Esophagus muscularis mucosa (tissue), 4 donors: ENCODE measurements around the gene DCHS2. TPM values are rescaled to one million over a fixed set of nuclear protein-coding genes. Genes with fewer than 3 reads are reported as not detected.

Experiments used
- DNase-seq: peaks from one replicate; pipeline ENCODE4 v3.0.0-alpha.2; 2017; ENCODE audit errors: extremely low spot score
- H3K27ac ChIP-seq, 4 donors: fragments of 200-600 bp; sonication (generic); replicated peaks in 1 of 4; 1 replicate in 3 of 4; 2 replicates in 1 of 4; pipeline ENCODE4 v1.5.1; 2016 to 2019; ENCODE audit warnings: mild to moderate bottlenecking in 1 of 4
- H3K27me3 ChIP-seq, 4 donors: fragments of 200-600 bp; sonication (generic); one replicate each; pipeline versions ENCODE4 v1.5.1 to v1.6.0; 2016 to 2019
- H3K36me3 ChIP-seq, 4 donors: fragments of 200-600 bp; sonication (generic); one replicate each; pipeline ENCODE4 v1.5.1; 2016 to 2019
- H3K4me1 ChIP-seq, 4 donors: fragments of 200-600 bp; sonication (generic); one replicate each; pipeline ENCODE4 v1.5.1; 2016 to 2019
- H3K4me3 ChIP-seq, 4 donors: fragments of 200-600 bp; sonication (generic); 1 replicate in 2 of 4; 2 replicates in 2 of 4; pipeline ENCODE4 v1.5.1; 2016 to 2019; ENCODE audit warnings: mild to moderate bottlenecking in 4 of 4, moderate library complexity in 1 of 4
- H3K9me3 ChIP-seq, 4 donors: fragments of 200-600 bp; sonication (generic); 1 replicate in 3 of 4; 2 replicates in 1 of 4; pipeline ENCODE4 v1.5.1; 2016 to 2019
- CTCF ChIP-seq, 3 experiments: fragments of 200-600 bp in 2 of 3; fragments of 450-650 bp in 1 of 3; sonication (generic) in 2 of 3; IDR thresholded peaks; one replicate each; pipeline ENCODE4 v1.5.1; 2017 to 2019; ENCODE audit warnings: antibody characterized with exemption in 3 of 3, mild to moderate bottlenecking in 2 of 3, moderate library complexity in 1 of 3
- EP300 ChIP-seq: sonication (generic); formaldehyde crosslinking; IDR thresholded peaks from one replicate; pipeline ENCODE4 v1.6.1; 2017; ENCODE audit warnings: antibody characterized with exemption
- POLR2A ChIP-seq: fragments of 450-650 bp; IDR thresholded peaks from one replicate; pipeline ENCODE4 v1.6.1; 2017; ENCODE audit warnings: antibody characterized with exemption, moderate library complexity, mild to moderate bottlenecking, low read depth
- POLR2AphosphoS5 ChIP-seq, 2 donors: sonication (generic); formaldehyde crosslinking; IDR thresholded peaks; one replicate each; pipeline ENCODE4 v1.6.1; 2017; ENCODE audit warnings: antibody characterized with exemption in 2 of 2
- whole genome bisulfite sequencing: methylation state at CpG from one replicate; pipeline ENCODE4 v1.1.5; 2018; 5-methylcytosine and 5-hydroxymethylcytosine counted together
- intact Hi-C: fragments of 100-400 bp; cut with DNase I; formaldehyde crosslinking; loops from one replicate; pipeline ENCODE4 v1.15.1; 2023
- total RNA-seq, 4 donors: library from RNA; depleted of rRNA; stranded (reverse); fragments of >200 nt; gene quantifications; one replicate each; pipeline versions ENCODE4 v1.1.0 to v1.2.1, GENCODE V29; 2016

DCHS2 gene
- total RNA-seq: 1 to 10 TPM; 2.7 to 5.8 (median 3.2) TPM

- no peaks in the 10 kb centered on the region for H3K36me3 ChIP-seq
These were observed at the start of gene DCHS2 for GRCh38 chr4:154491341-154492271. DCHS2 (minus strand) TSS chr4:154491799; CDS start chr4:154491355, 444 bp downstream.

GRCh38 chr4:154534296-154534695, 42.7 kb upstream of the DCHS2 start:
- Histone ChIP-seq H3K4me1 (peaks cover 0 to 9% (median 3%) of the 10 kb centered on the region in 4 donors), H3K36me3 (peaks cover 18 to 41% (median 31%) of the 10 kb centered on the region in 4 donors), H3K27ac (no peak overlapping the region), H3K27me3 (no peaks in the 10 kb centered on the region), H3K4me3 (no peak overlapping the region), H3K9me3 (no peaks in the 10 kb centered on the region)
- intact Hi-C loops: no loop called here
- TF ChIP-seq POLR2AphosphoS5 (IDR thresholded peaks at IDR 0.05) (no peak), CTCF (IDR thresholded peaks at IDR 0.05) (no peak), POLR2A (no peak), EP300 (no peak)
- DNase-seq: no peak
- WGBS: 94% methylated on average over 1 of the region's 1 CpG

More at GRCh38 chr4:154491341-154492271, at the start of gene DCHS2:
- H3K4me1 ChIP-seq: peaks cover 16 to 29% (median 28%) of the 10 kb centered on the region in 4 donors
- intact Hi-C loops: no loop called here
- peak within 1 kb of the TSS in 3 of 4 donors; percentile 5 to 13 (median 7) for H3K27ac ChIP-seq
- H3K9me3 ChIP-seq: no peaks in the 10 kb centered on the region
- peaks cover 0 to 54% (median 20%) of the 10 kb centered on the region in 4 donors for H3K27me3 ChIP-seq
- WGBS: under 1% methylated on average over 22 of the region's 53 CpGs
- no peak for TF ChIP-seq POLR2A
- TF ChIP-seq EP300: no peak
- no peak for TF ChIP-seq CTCF (IDR thresholded peaks at IDR 0.05)
- no peak for TF ChIP-seq POLR2AphosphoS5 (IDR thresholded peaks at IDR 0.05)
- peak; percentile 89 for DNase-seq
- H3K4me3 ChIP-seq: peak within 1 kb of the TSS; percentile 45 to 59 (median 53)

GRCh38 chr4:154529728-154530519, 38.3 kb upstream of the DCHS2 start:
- Histone ChIP-seq H3K4me3 (no peak overlapping the region), H3K9me3 (no peaks in the 10 kb centered on the region), H3K36me3 (no peaks in the 10 kb centered on the region), H3K27ac (no peak overlapping the region), H3K4me1 (peaks cover 0 to 15% (median 6%) of the 10 kb centered on the region in 4 donors), H3K27me3 (no peaks in the 10 kb centered on the region)
- intact Hi-C loops: no loop called here
- 74% methylated on average over 4 of the region's 4 CpGs for WGBS
- TF ChIP-seq EP300 (no peak), POLR2A (no peak), POLR2AphosphoS5 (IDR thresholded peaks at IDR 0.05) (no peak), CTCF (IDR thresholded peaks at IDR 0.05) (no peak)
- DNase-seq: no peak

- Histone ChIP-seq H3K9me3 (no peaks in the 10 kb centered on the region), H3K36me3 (no peaks in the 10 kb centered on the region), H3K27me3 (peaks cover 0 to 5% (median 0%) of the 10 kb centered on the region in 4 donors), H3K4me1 (peaks cover 0 to 15% (median 6%) of the 10 kb centered on the region in 4 donors), H3K27ac (no peak overlapping the region), H3K4me3 (no peak overlapping the region)
- TF ChIP-seq POLR2AphosphoS5 (IDR thresholded peaks at IDR 0.05) (no peak), CTCF (IDR thresholded peaks at IDR 0.05) (no peak), POLR2A (no peak), EP300 (no peak)
- DNase-seq: no peak
- 57% methylated on average over 2 of the region's 2 CpGs for WGBS
- intact Hi-C loops: no loop called here
These were observed 37.3 kb upstream of the DCHS2 start for GRCh38 chr4:154528869-154529268.
